GM19099 (cell line): ENCODE results near the gene C12orf76.

Experiments
- POLR2A ChIP-seq: IDR thresholded peaks from 3 replicates; pipeline ENCODE4 v1.6.1; 2011; ENCODE audit warnings: low read depth; ENCODE audit not compliant: insufficient read length; ENCODE audit errors: extremely low read depth

The C12orf76 gene

GRCh38 chr12:110071967-110072366 is 23.6 kb upstream of the C12orf76 start:
- no peak for TF ChIP-seq POLR2A

- no peak for TF ChIP-seq POLR2A
Measured at GRCh38 chr12:110071504-110071903, 23.2 kb upstream of the C12orf76 start.

DNA sequence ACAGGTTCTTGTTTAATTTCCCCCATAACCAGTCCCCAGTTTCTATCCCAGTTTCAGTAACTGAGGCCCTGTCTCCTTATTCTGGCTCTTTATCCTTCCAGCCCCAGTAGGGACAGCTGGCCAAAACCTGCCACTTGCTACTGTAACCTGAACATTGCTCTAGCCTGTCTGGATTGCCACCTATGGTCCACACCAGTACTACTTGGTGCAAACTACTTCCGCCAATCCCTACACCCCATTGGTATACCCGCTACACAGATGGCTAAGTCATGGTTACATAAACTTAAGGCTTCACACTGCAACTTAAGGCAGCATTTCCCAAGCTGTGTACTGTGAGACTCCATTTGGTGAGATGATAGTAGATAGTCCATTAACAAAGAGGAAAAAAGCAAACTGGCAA is 20.3 kb upstream of the C12orf76 start:
- no peak for TF ChIP-seq POLR2A

- TF ChIP-seq POLR2A, result no peak
Measured at GRCh38 chr12:110067531-110067930, 19.2 kb upstream of the C12orf76 start.

DNA sequence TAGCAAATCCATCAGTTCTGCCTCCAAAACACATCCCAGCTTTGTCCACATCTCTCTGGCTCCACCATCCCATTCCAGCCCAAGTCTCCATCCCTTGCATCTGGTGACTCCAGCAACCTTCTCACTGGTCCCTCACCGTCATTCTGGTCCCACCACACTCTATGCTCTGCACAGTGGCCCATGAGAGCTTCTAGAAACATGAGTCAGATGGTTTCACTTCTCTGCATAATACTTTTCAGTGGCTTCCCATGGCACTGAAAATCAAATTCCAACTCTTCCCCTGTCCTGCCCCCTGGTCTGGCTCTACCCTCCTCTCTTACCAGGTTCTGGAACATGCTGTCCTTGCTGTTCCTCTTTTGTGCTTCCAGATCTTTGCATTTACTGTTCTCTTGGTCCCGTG is 17.2 kb upstream of the C12orf76 start:
- no peak for TF ChIP-seq POLR2A

GRCh38 chr12:110062241-110062640 is 13.9 kb upstream of the C12orf76 start:
- no peak for TF ChIP-seq POLR2A

DNA sequence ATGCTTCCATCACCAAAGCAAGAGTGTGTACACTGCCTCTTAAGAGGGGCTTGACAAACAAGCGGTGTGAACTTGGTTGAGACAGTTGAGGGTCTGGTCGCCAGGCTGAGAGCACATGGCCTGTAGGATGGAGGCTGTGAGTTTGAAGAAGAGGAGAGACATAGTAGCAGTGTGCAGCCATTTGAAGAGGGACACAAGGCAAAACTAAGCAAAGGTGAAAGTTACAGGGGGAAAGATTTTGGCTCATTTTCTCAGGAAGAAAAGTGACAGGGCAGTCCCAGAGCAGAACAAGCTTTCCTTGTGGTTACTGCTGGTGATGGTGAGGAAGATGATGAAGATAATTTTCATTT is 11.3 kb upstream of the C12orf76 start:
- no peak for TF ChIP-seq POLR2A

GRCh38 chr12:110058875-110059615 is 10.7 kb upstream of the C12orf76 start:
- TF ChIP-seq POLR2A, result no peak

GRCh38 chr12:110050927-110051326 is 2.6 kb upstream of the C12orf76 start:
- no peak for TF ChIP-seq POLR2A

GRCh38 chr12:110047297-110047940 is 903 bp downstream of the C12orf76 start:
- no peak for TF ChIP-seq POLR2A

GRCh38 chr12:110046451-110047187 is 1.7 kb downstream of the C12orf76 start:
- no peak for TF ChIP-seq POLR2A

GRCh38 chr12:110042264-110042663 is 6.1 kb downstream of the C12orf76 start:
- no peak for TF ChIP-seq POLR2A

- no peak for TF ChIP-seq POLR2A
Measured at GRCh38 chr12:110039085-110039807, 9.1 kb downstream of the C12orf76 start.

DNA sequence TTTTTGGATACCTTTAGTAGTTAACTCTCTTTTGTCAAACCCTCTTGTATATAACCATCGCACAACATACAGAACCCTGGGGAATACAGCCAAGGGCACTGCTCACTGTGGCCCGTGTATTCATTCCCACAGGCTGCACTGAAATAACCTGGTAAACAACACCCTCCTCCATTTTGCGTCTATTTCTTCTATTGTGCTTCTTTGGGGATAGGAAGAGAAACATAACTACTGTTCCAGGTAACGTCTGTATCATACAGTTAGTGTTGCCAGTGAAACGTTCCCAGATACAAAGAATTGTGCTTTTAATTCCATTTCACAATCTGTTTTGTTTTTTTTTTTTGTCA is 9.6 kb downstream of the C12orf76 start:
- TF ChIP-seq POLR2A, result no peak

GRCh38 chr12:110037315-110037714 is 11.0 kb downstream of the C12orf76 start:
- TF ChIP-seq POLR2A, result no peak
